GM18526 (cell line): ENCODE measurements around the gene TMEM37.

Experiments
- POLR2A ChIP-seq: IDR thresholded peaks from 3 replicates; pipeline ENCODE4 v1.6.1; 2011; ENCODE audit not compliant: insufficient read length; ENCODE audit errors: extremely low read depth

Gene TMEM37

GRCh38 chr2:119485336-119486110, 53.9 kb downstream of the TMEM37 start:
- no peak for TF ChIP-seq POLR2A

- TF ChIP-seq POLR2A: no peak
These were observed 54.7 kb downstream of the TMEM37 start for GRCh38 chr2:119486196-119486827.

DNA sequence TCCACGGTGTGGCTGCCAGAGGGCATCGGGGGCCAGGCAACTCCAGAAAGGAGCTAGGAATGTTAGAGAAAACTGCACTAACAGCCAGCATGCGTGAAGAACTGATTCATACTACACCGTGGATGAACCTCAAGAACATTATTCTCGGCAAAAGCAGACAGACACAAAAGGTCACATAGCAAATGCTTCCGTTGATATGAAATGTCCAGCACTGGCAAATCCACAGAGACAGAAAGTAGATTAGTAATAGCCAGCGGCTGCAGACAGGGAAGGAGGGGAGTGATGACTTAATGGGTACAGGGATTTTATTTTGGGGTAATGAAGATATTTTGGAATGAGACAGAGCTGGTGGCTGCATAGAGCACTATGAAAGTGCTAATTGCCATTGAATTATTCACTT, 55.2 kb downstream of the TMEM37 start:
- TF ChIP-seq POLR2A: no peak

- TF ChIP-seq POLR2A: no peak
These were observed 56.0 kb downstream of the TMEM37 start for GRCh38 chr2:119487434-119488244.
